Panc1 (cell line): ENCODE data around the gene CPNE6.

ENCODE experiments used
- POLR2AphosphoS5 ChIP-seq: IDR thresholded peaks from 2 replicates; pipeline ENCODE4 v1.6.1; 2012; ENCODE audit warnings: mild to moderate bottlenecking, low read depth, low read length, moderate library complexity
- SIN3A ChIP-seq: IDR thresholded peaks from 2 replicates; pipeline ENCODE4 v1.6.1; 2012; ENCODE audit warnings: low read depth, mild to moderate bottlenecking, low read length, moderate library complexity, borderline replicate concordance; ENCODE audit not compliant: insufficient read depth
- TF ChIP-seq, protein P1 (sequence below): fragments of 450-650 bp; IDR thresholded peaks from 2 replicates; pipeline ENCODE4 v1.5.1; 2017; ENCODE audit warnings: mild to moderate bottlenecking
- TF ChIP-seq, protein P2 (sequence below), 2 experiments: IDR thresholded peaks; 2 replicates each; pipeline ENCODE4 v1.6.1; 2011 to 2012; ENCODE audit warnings: low read depth in 2 of 2, control low read depth in 1 of 2, low read length in 1 of 2, mild to moderate bottlenecking in 1 of 2, moderate library complexity in 1 of 2; ENCODE audit not compliant: insufficient read depth in 1 of 2

DNA sequence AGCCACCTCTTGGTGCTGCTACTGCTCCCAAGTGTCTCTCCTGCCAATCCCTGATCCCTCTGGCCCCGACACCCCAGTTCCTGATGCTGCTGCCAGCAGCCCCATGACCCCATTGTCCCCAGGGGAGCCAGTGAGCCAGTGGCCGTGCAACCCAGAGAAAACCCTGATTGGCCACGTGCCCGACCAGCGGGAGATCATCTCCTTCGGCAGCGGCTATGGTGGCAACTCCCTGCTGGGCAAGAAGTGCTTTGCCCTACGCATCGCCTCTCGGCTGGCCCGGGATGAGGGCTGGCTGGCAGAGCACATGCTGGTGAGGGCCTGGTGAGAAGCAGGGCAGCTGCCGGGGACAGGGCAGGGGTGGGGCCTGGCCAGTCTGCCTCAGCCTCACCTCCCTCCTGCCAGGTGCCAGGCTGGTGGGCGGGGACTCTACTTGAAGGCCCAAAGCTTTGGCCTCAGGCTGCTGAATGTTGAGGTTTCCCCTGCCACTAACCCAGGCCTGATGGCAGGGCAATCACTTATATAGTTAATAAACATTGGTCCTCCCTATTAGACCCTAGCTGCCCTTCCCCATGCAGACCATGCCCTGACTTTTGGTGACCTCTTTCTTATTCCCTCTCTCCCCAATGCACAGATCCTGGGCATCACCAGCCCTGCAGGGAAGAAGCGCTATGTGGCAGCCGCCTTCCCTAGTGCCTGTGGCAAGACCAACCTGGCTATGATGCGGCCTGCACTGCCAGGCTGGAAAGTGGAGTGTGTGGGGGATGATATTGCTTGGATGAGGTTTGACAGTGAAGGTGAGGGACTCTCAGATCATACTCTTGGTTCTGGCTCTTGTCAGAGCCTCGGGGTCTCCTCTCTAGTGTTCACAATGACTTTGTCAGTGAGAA, 27.8 kb downstream of the CPNE6 start:
- TF ChIP-seq, protein P1, sequence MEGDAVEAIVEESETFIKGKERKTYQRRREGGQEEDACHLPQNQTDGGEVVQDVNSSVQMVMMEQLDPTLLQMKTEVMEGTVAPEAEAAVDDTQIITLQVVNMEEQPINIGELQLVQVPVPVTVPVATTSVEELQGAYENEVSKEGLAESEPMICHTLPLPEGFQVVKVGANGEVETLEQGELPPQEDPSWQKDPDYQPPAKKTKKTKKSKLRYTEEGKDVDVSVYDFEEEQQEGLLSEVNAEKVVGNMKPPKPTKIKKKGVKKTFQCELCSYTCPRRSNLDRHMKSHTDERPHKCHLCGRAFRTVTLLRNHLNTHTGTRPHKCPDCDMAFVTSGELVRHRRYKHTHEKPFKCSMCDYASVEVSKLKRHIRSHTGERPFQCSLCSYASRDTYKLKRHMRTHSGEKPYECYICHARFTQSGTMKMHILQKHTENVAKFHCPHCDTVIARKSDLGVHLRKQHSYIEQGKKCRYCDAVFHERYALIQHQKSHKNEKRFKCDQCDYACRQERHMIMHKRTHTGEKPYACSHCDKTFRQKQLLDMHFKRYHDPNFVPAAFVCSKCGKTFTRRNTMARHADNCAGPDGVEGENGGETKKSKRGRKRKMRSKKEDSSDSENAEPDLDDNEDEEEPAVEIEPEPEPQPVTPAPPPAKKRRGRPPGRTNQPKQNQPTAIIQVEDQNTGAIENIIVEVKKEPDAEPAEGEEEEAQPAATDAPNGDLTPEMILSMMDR: no peak
- TF ChIP-seq SIN3A (no peak), POLR2AphosphoS5 (no peak)
- TF ChIP-seq, protein P2, sequence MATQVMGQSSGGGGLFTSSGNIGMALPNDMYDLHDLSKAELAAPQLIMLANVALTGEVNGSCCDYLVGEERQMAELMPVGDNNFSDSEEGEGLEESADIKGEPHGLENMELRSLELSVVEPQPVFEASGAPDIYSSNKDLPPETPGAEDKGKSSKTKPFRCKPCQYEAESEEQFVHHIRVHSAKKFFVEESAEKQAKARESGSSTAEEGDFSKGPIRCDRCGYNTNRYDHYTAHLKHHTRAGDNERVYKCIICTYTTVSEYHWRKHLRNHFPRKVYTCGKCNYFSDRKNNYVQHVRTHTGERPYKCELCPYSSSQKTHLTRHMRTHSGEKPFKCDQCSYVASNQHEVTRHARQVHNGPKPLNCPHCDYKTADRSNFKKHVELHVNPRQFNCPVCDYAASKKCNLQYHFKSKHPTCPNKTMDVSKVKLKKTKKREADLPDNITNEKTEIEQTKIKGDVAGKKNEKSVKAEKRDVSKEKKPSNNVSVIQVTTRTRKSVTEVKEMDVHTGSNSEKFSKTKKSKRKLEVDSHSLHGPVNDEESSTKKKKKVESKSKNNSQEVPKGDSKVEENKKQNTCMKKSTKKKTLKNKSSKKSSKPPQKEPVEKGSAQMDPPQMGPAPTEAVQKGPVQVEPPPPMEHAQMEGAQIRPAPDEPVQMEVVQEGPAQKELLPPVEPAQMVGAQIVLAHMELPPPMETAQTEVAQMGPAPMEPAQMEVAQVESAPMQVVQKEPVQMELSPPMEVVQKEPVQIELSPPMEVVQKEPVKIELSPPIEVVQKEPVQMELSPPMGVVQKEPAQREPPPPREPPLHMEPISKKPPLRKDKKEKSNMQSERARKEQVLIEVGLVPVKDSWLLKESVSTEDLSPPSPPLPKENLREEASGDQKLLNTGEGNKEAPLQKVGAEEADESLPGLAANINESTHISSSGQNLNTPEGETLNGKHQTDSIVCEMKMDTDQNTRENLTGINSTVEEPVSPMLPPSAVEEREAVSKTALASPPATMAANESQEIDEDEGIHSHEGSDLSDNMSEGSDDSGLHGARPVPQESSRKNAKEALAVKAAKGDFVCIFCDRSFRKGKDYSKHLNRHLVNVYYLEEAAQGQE (IDR thresholded peaks at IDR 0.05; ENCODE audit: insufficient read depth in 1 of 2, low read depth in 2 of 2, low read length in 1 of 2): no peak
